DND-41 (cell line): ENCODE results near the gene HCN1.

Experiments used
- EZH2 ChIP-seq: IDR thresholded peaks from 3 replicates; pipeline ENCODE4 v1.6.1; 2012; ENCODE audit warnings: borderline replicate concordance, low read depth, mild to moderate bottlenecking, moderate library complexity, low read length, inconsistent platforms; ENCODE audit not compliant: severe bottlenecking
- TF ChIP-seq, protein P1 (sequence below): IDR thresholded peaks from 2 replicates; pipeline ENCODE4 v1.5.1; 2012; ENCODE audit warnings: borderline replicate concordance, low read length, moderate library complexity, mild to moderate bottlenecking; ENCODE audit not compliant: poor library complexity, severe bottlenecking; ENCODE audit errors: extremely low read depth

DNA sequence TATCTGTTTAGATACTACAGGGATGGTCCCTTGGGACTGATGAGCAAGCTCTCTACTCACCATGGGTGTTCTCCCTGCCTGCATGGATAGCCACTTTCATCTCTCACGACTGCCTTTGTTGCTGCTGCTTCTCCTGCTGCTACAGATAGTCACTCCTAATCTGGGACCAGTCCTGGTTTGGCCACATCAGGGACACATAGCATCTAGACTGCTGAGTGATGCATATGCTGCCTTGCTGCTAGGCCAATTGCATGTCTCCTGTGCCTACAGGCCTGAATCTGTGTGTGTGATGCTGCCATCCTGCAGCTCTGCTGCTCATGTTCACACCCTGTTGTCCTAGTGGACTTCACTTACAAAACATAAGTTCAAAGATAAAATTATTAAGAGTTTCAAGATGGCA, 297.1 kb downstream of the HCN1 start:
- TF ChIP-seq, protein P1, sequence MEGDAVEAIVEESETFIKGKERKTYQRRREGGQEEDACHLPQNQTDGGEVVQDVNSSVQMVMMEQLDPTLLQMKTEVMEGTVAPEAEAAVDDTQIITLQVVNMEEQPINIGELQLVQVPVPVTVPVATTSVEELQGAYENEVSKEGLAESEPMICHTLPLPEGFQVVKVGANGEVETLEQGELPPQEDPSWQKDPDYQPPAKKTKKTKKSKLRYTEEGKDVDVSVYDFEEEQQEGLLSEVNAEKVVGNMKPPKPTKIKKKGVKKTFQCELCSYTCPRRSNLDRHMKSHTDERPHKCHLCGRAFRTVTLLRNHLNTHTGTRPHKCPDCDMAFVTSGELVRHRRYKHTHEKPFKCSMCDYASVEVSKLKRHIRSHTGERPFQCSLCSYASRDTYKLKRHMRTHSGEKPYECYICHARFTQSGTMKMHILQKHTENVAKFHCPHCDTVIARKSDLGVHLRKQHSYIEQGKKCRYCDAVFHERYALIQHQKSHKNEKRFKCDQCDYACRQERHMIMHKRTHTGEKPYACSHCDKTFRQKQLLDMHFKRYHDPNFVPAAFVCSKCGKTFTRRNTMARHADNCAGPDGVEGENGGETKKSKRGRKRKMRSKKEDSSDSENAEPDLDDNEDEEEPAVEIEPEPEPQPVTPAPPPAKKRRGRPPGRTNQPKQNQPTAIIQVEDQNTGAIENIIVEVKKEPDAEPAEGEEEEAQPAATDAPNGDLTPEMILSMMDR: no peak
- no peak for TF ChIP-seq EZH2
